Transverse colon (tissue), 4 donors: Measurements from ENCODE around the gene EMP2. TPM values are rescaled to one million over a fixed set of nuclear protein-coding genes. Genes with fewer than 3 reads are reported as not detected.

ENCODE experiments used
- DNase-seq: peaks from one replicate; pipeline ENCODE4 v3.0.0-alpha.2; 2019
- H3K27ac ChIP-seq, 4 donors: fragments of 200-600 bp; sonication (generic); 2 replicates each; pipeline ENCODE4 v1.5.1; 2016 to 2018; ENCODE audit warnings: inconsistent platforms in 4 of 4
- H3K27me3 ChIP-seq: fragments of 200-600 bp; sonication (generic); 2 replicates; pipeline ENCODE4 v1.5.1; 2017; ENCODE audit warnings: inconsistent platforms
- H3K36me3 ChIP-seq, 4 donors: fragments of 200-600 bp; sonication (generic); 2 replicates each; pipeline ENCODE4 v1.5.1; 2017 to 2019; ENCODE audit warnings: inconsistent platforms in 4 of 4
- H3K4me1 ChIP-seq, 4 donors: fragments of 200-600 bp; sonication (generic); 2 replicates each; pipeline ENCODE4 v1.5.1; 2017 to 2020; ENCODE audit warnings: inconsistent platforms in 4 of 4
- H3K4me3 ChIP-seq, 4 donors: fragments of 200-600 bp; sonication (generic); 1 replicate in 1 of 4; 2 replicates in 3 of 4; pipeline versions ENCODE4 v1.5.1 to v1.6.1; 2017 to 2019; ENCODE audit warnings: inconsistent platforms in 4 of 4
- H3K9me3 ChIP-seq, 2 donors: fragments of 200-600 bp; sonication (generic); 2 replicates each; pipeline ENCODE4 v1.5.1; 2017 to 2019; ENCODE audit warnings: inconsistent platforms in 2 of 2
- CTCF ChIP-seq, 5 experiments: fragments of 200-600 bp in 3 of 5; fragments of 450-650 bp in 2 of 5; sonication (generic) in 3 of 5; IDR thresholded peaks; 1 replicate in 2 of 5; 2 replicates in 3 of 5; pipeline ENCODE4 v1.5.1; 2016 to 2017; ENCODE audit warnings: antibody characterized with exemption in 5 of 5, inconsistent platforms in 3 of 5, mild to moderate bottlenecking in 2 of 5, moderate library complexity in 1 of 5
- EP300 ChIP-seq: sonication (generic); formaldehyde crosslinking; IDR thresholded peaks from one replicate; pipeline ENCODE4 v1.6.1; 2017; ENCODE audit warnings: antibody characterized with exemption, low read depth
- POLR2A ChIP-seq: fragments of 450-650 bp; IDR thresholded peaks from one replicate; pipeline ENCODE4 v1.6.1; 2016; ENCODE audit warnings: antibody characterized with exemption, mild to moderate bottlenecking, moderate library complexity
- POLR2AphosphoS5 ChIP-seq, 3 donors: sonication (generic); formaldehyde crosslinking; IDR thresholded peaks; one replicate each; pipeline ENCODE4 v1.6.1; 2016; ENCODE audit warnings: antibody characterized with exemption in 3 of 3
- WGBS, 2 donors: methylation state at CpG; one replicate each; pipeline ENCODE4 v1.1.5; 2018; ENCODE audit warnings: low coverage in 1 of 2; 5-methylcytosine and 5-hydroxymethylcytosine counted together
- in situ Hi-C, 4 donors: fragments of 200-750 bp; cut with MboI; loops; one replicate each; pipeline versions ENCODE4 v1.15.0 to v1.15.1; 2017; ENCODE audit warnings: low sequenced_read_pairs in 3 of 4, low pct_ligation_motif_present in 1 of 4, low pct_unique_long_range_greater_than_20kb in 1 of 4
- intact Hi-C: fragments of 100-400 bp; cut with DNase I; formaldehyde crosslinking; loops from one replicate; pipeline ENCODE4 v1.15.1; 2023; ENCODE audit warnings: low total_unique reads
- total RNA-seq, 4 donors: library from RNA; depleted of rRNA; stranded (reverse); fragments of >200 nt; gene quantifications; one replicate each; pipeline ENCODE4 v1.1.0, GENCODE V29; 2016

Gene EMP2
- total RNA-seq, 4 donors from 2014 or later, result 22.1 to 51.0 (median 40.2) TPM

GRCh38 chr16:10531582-10531981, 48.8 kb downstream of the EMP2 start:
- intact Hi-C loops (no loop called here), in situ Hi-C loops (loop anchor here in 1 of 4 donors (25.0 kb wide), 1 partner anchor 381 kb away; no protein-coding TSS in a partner anchor)
- TF ChIP-seq POLR2A, result no peak
- TF ChIP-seq EP300, result no peak
- H3K27ac ChIP-seq, result no peak overlapping the region
- no peaks in the 10 kb centered on the region for H3K9me3 ChIP-seq
- H3K4me1 ChIP-seq, result no peaks in the 10 kb centered on the region
- peaks cover 0 to 8% (median 2%) of the 10 kb centered on the region in 4 donors for H3K36me3 ChIP-seq
- no peaks in the 10 kb centered on the region for H3K27me3 ChIP-seq
- no peak for DNase-seq
- no peak overlapping the region for H3K4me3 ChIP-seq

GRCh38 chr16:10530685-10531084, 49.7 kb downstream of the EMP2 start:
- DNase-seq, result no peak
- no peak overlapping the region for H3K4me3 ChIP-seq
- no peaks in the 10 kb centered on the region for H3K4me1 ChIP-seq
- intact Hi-C loops, result no loop called here
- in situ Hi-C loops, result loop anchor here in 1 of 4 donors (25.0 kb wide), 1 partner anchor 382 kb away; no protein-coding TSS in a partner anchor
- no peak for TF ChIP-seq EP300
- no peak for TF ChIP-seq POLR2AphosphoS5 (IDR thresholded peaks at IDR 0.05)
- TF ChIP-seq CTCF (IDR thresholded peaks at IDR 0.05), result no peak
- no peak for TF ChIP-seq POLR2A
- H3K36me3 ChIP-seq, result peaks cover 0 to 8% (median 0%) of the 10 kb centered on the region in 4 donors
- WGBS, 2 donors, result 85% methylated on average over 14 of the region's 14 CpGs; no CpG with 5 or more reads in 1 of the 2 donors
- no peak overlapping the region for H3K27ac ChIP-seq
- H3K27me3 ChIP-seq, result no peaks in the 10 kb centered on the region
- no peaks in the 10 kb centered on the region for H3K9me3 ChIP-seq

- TF ChIP-seq CTCF (IDR thresholded peaks at IDR 0.05) (no peak), EP300 (no peak), POLR2A (no peak), POLR2AphosphoS5 (IDR thresholded peaks at IDR 0.05) (no peak)
- Histone ChIP-seq H3K27ac (no peak overlapping the region), H3K4me1 (no peaks in the 10 kb centered on the region), H3K4me3 (no peak overlapping the region), H3K9me3 (no peaks in the 10 kb centered on the region), H3K27me3 (no peaks in the 10 kb centered on the region), H3K36me3 (peaks cover 0 to 8% (median 0%) of the 10 kb centered on the region in 4 donors)
- no peak for DNase-seq
- 62% methylated on average over 1 of the region's 1 CpG; no CpG with 5 or more reads in 1 of the 2 donors for WGBS, 2 donors
- in situ Hi-C loops (loop anchor here in 2 of 4 donors (5.0 to 25.0 kb wide), 2 partner anchors 382 to 407 kb away; no protein-coding TSS in a partner anchor), intact Hi-C loops (loop anchor here (10.0 kb wide), 1 partner anchor 385 kb away; no protein-coding TSS in a partner anchor)
These were observed 50.3 kb downstream of the EMP2 start for GRCh38 chr16:10529895-10530669.

GRCh38 chr16:10528635-10529034, 51.8 kb downstream of the EMP2 start:
- peaks cover 0 to 8% (median 0%) of the 10 kb centered on the region in 4 donors for H3K36me3 ChIP-seq
- in situ Hi-C loops (loop anchor here in 2 of 4 donors (5.0 to 25.0 kb wide), 2 partner anchors 384 to 409 kb away; no protein-coding TSS in a partner anchor), intact Hi-C loops (loop anchor here (10.0 kb wide), 1 partner anchor 386 kb away; no protein-coding TSS in a partner anchor)
- no peaks in the 10 kb centered on the region for H3K27me3 ChIP-seq
- no peak overlapping the region for H3K27ac ChIP-seq
- TF ChIP-seq EP300, result no peak
- TF ChIP-seq POLR2A, result no peak
- TF ChIP-seq CTCF (IDR thresholded peaks at IDR 0.05), result no peak
- TF ChIP-seq POLR2AphosphoS5 (IDR thresholded peaks at IDR 0.05), result no peak
- H3K4me3 ChIP-seq, result no peak overlapping the region
- 94 to 95% methylated on average over 8 of the region's 8 CpGs for WGBS, 2 donors
- H3K9me3 ChIP-seq, result no peaks in the 10 kb centered on the region
- DNase-seq, result no peak
- no peaks in the 10 kb centered on the region for H3K4me1 ChIP-seq
